Type B pancreatic cell (in vitro differentiated cells): ENCODE measurements around the gene MAP3K8. TPM values are rescaled to one million over a fixed set of nuclear protein-coding genes. Genes with fewer than 3 reads are reported as not detected.

Experiments
- DNase-seq: peaks from one replicate; pipeline ENCODE4 v3.0.0; 2021; ENCODE audit warnings: mixed read lengths; ENCODE audit not compliant: unreplicated experiment; ENCODE audit errors: extremely low spot score
- H3K27ac Mint-ChIP-seq: 2 replicates; pipeline ENCODE4 v1.8.0; 2021; ENCODE audit warnings: mild to moderate bottlenecking, mixed read lengths
- H3K27me3 Mint-ChIP-seq: 2 replicates; pipeline ENCODE4 v1.8.0; 2021; ENCODE audit warnings: mixed read lengths
- H3K36me3 Mint-ChIP-seq: 2 replicates; pipeline ENCODE4 v1.8.0; 2021; ENCODE audit warnings: mixed read lengths
- H3K4me1 Mint-ChIP-seq: one replicate; pipeline ENCODE4 v1.8.0; 2021; ENCODE audit warnings: mixed read lengths; ENCODE audit not compliant: unreplicated experiment
- H3K4me3 Mint-ChIP-seq: 2 replicates; pipeline ENCODE4 v1.8.0; 2021; ENCODE audit warnings: mild to moderate bottlenecking, mixed read lengths
- H3K9me3 Mint-ChIP-seq: 2 replicates; pipeline ENCODE4 v1.8.0; 2021; ENCODE audit warnings: mixed read lengths
- CTCF ChIP-seq: fragments of 200-600 bp; sonication (generic); conservative IDR thresholded peaks from 2 replicates; pipeline ENCODE4 v1.5.0; 2021; ENCODE audit warnings: antibody characterized with exemption, mild to moderate bottlenecking
- total RNA-seq: library from RNA; stranded (reverse); gene quantifications from 2 replicates; pipeline ENCODE4 v1.2.1, GENCODE V29; 2021; ENCODE audit warnings: low replicate concordance

MAP3K8 gene
- total RNA-seq, 1 donor from 2014 or later, result 22.6 TPM

- H3K36me3 Mint-ChIP-seq, result no peaks in the 10 kb centered on the region
- H3K9me3 Mint-ChIP-seq, result no peaks in the 10 kb centered on the region
- TF ChIP-seq CTCF, result no peak
- H3K27me3 Mint-ChIP-seq, result no peaks in the 10 kb centered on the region
- H3K4me3 Mint-ChIP-seq, result no peak overlapping the region
- H3K4me1 Mint-ChIP-seq, result peaks cover 10% of the 10 kb centered on the region
- H3K27ac Mint-ChIP-seq, result peak overlapping the region; percentile 55
- no peak for DNase-seq
These were observed 59.9 kb downstream of the MAP3K8 start for GRCh38 chr10:30493609-30494530.

GRCh38 chr10:30494558-30494957, 60.6 kb downstream of the MAP3K8 start:
- Mint-ChIP-seq H3K4me1 (peaks cover 6% of the 10 kb centered on the region), H3K4me3 (no peak overlapping the region), H3K27me3 (no peaks in the 10 kb centered on the region), H3K27ac (no peak overlapping the region), H3K36me3 (no peaks in the 10 kb centered on the region), H3K9me3 (no peaks in the 10 kb centered on the region)
- no peak for TF ChIP-seq CTCF
- no peak for DNase-seq

GRCh38 chr10:30495687-30496086, 61.7 kb downstream of the MAP3K8 start:
- Mint-ChIP-seq H3K27ac (peak overlapping the region; percentile 18), H3K4me1 (peaks cover 5% of the 10 kb centered on the region), H3K9me3 (no peaks in the 10 kb centered on the region), H3K27me3 (no peaks in the 10 kb centered on the region), H3K4me3 (no peak overlapping the region), H3K36me3 (no peaks in the 10 kb centered on the region)
- DNase-seq, result no peak
- TF ChIP-seq CTCF, result no peak

GRCh38 chr10:30499816-30500215, 65.8 kb downstream of the MAP3K8 start:
- no peaks in the 10 kb centered on the region for H3K4me1 Mint-ChIP-seq
- peaks cover 7% of the 10 kb centered on the region for H3K9me3 Mint-ChIP-seq
- no peaks in the 10 kb centered on the region for H3K36me3 Mint-ChIP-seq
- DNase-seq, result no peak
- H3K27ac Mint-ChIP-seq, result no peak overlapping the region
- H3K27me3 Mint-ChIP-seq, result no peaks in the 10 kb centered on the region
- no peak overlapping the region for H3K4me3 Mint-ChIP-seq
- TF ChIP-seq CTCF, result no peak

GRCh38 chr10:30500534-30500933, 66.5 kb downstream of the MAP3K8 start:
- H3K27ac Mint-ChIP-seq, result no peak overlapping the region
- no peak for TF ChIP-seq CTCF
- no peaks in the 10 kb centered on the region for H3K36me3 Mint-ChIP-seq
- peaks cover 7% of the 10 kb centered on the region for H3K9me3 Mint-ChIP-seq
- no peaks in the 10 kb centered on the region for H3K4me1 Mint-ChIP-seq
- no peak for DNase-seq
- no peak overlapping the region for H3K4me3 Mint-ChIP-seq
- H3K27me3 Mint-ChIP-seq, result no peaks in the 10 kb centered on the region
